OCI-LY1 (cell line): ENCODE measurements around the gene MICB.

Experiments
- CTCF ChIP-seq: fragments of 200-600 bp; sonication (generic), shearing (Covaris generic); IDR thresholded peaks from 2 replicates; pipeline ENCODE4 v1.5.1; 2017; ENCODE audit warnings: mild to moderate bottlenecking, antibody characterized with exemption, low read length, moderate library complexity, mixed read lengths
- EZH2 ChIP-seq: fragments of 200-600 bp; sonication (generic), shearing (Covaris generic); IDR thresholded peaks from 2 replicates; pipeline ENCODE4 v1.8.0; 2017; ENCODE audit warnings: borderline replicate concordance, mixed run types, mild to moderate bottlenecking, antibody characterized with exemption, low read length, moderate library complexity, mixed read lengths

- TF ChIP-seq CTCF = peak; percentile 42; the same call in 1 of the 2 replicates
- TF ChIP-seq EZH2 = no peak
Measured at GRCh38 chr6:31474871-31475286, 23.1 kb upstream of the MICB start.
